GM18498 (cell line): ENCODE results near the gene ARFIP2.

Source experiments
- ATAC-seq: cut with Tn5 transposase; IDR thresholded peaks from one replicate; pipeline ENCODE4 v1.9.1; 2021; ENCODE audit warnings: mild to moderate bottlenecking, moderate library complexity; ENCODE audit not compliant: unreplicated experiment

ARFIP2 gene

GRCh38 chr11:6483015-6483414 is 1.9 kb upstream of the ARFIP2 start:
- ATAC-seq, result no peak

- ATAC-seq, result no peak
Observed at GRCh38 chr11:6482441-6482840, 1.3 kb upstream of the ARFIP2 start.

GRCh38 chr11:6481924-6482275 is 769 bp upstream of the ARFIP2 start:
- peak; percentile 1 for ATAC-seq

GRCh38 chr11:6480299-6480914 is 724 bp downstream of the ARFIP2 start:
- ATAC-seq, result no peak

- ATAC-seq, result no peak
Observed at GRCh38 chr11:6476571-6476970, 4.6 kb downstream of the ARFIP2 start.

- no peak for ATAC-seq
Observed at GRCh38 chr11:6475936-6476335, 5.2 kb downstream of the ARFIP2 start.

- no peak for ATAC-seq
Observed at GRCh38 chr11:6474806-6475500, 6.2 kb downstream of the ARFIP2 start.

GRCh38 chr11:6474413-6474792 is 6.7 kb downstream of the ARFIP2 start:
- ATAC-seq, result no peak

GRCh38 chr11:6473451-6474412 is 7.4 kb downstream of the ARFIP2 start, which contains the start of gene TRIM3:
TSS of gene TRIM3 (minus strand) at chr11:6473941. CDS start at chr11:6465695, 8,246 bp downstream.
- ATAC-seq, result peak; percentile 85

- ATAC-seq, result no peak
Observed at GRCh38 chr11:6472934-6473333, 8.2 kb downstream of the ARFIP2 start.

GRCh38 chr11:6469599-6469998 is 11.5 kb downstream of the ARFIP2 start:
- ATAC-seq, result no peak

GRCh38 chr11:6468712-6469495 is 12.2 kb downstream of the ARFIP2 start:
- ATAC-seq, result peak; percentile 38

- no peak for ATAC-seq
Observed at GRCh38 chr11:6459099-6459450, 22.1 kb downstream of the ARFIP2 start.

GRCh38 chr11:6458352-6459098 is 22.6 kb downstream of the ARFIP2 start:
- ATAC-seq, result no peak

- no peak for ATAC-seq
Observed at GRCh38 chr11:6457581-6458320, 23.4 kb downstream of the ARFIP2 start.

GRCh38 chr11:6456361-6457073 is 24.6 kb downstream of the ARFIP2 start:
- no peak for ATAC-seq

- no peak for ATAC-seq
Observed at GRCh38 chr11:6455070-6455469, 26.1 kb downstream of the ARFIP2 start.

- no peak for ATAC-seq
Observed at GRCh38 chr11:6453152-6453551, 28.0 kb downstream of the ARFIP2 start.

GRCh38 chr11:6452219-6452618 is 28.9 kb downstream of the ARFIP2 start:
- ATAC-seq, result no peak
